Activated CD4-positive, alpha-beta T cell treated with anti-CD3 and anti-CD28 coated beads, Interleukin-2, amount 50 U/mL, for 24 hours (primary cell): Measurements from ENCODE around the gene CDKN2B-AS1.
A peak's percentile ranks its signal among the peaks of the same experiment; 100 is the strongest.

ENCODE experiments used
- DNase-seq, 2 donors: peaks; one replicate each; pipeline ENCODE4 v3.0.0-alpha.2; 2020; ENCODE audit warnings: low read depth in 1 of 2, low spot score in 1 of 2

CDKN2B-AS1 gene

DNA sequence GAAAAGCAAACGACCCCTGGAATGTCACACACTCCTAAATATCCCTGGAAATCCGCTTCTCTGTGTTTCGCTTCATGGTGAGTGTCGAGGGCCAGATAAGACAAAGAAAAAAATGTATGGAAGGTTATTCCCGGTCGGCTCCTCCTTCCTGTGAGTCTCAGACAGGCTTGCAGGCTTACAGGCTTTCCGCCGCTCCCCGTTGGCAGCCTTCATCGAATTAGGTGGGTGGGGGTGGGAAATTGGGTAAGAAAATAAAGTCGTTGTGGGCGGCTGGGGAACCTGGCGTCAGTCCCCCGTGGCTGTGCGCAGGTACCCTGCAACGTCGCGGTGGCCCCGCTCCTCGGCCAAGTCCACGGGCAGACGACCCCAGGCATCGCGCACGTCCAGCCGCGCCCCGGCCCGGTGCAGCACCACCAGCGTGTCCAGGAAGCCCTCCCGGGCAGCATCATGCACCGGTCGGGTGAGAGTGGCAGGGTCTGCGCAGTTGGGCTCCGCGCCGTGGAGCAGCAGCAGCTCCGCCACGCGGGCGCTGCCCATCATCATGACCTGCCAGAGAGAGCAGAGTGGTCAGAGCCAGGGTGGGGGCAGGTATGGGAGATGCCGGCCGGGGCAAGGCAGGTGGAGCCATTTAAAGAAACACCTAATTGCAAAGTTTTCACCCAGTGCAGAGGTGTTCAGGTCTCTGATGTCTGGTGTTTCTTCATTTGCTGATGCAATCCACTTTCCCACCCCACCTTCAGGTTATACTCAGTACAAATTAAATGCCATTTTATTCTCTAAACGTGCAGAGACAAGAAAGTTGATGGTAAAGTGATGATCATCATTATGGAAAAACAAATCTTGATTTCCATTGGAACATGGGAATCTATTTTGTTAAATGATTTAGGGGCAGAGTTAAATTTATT lies 11.4 kb downstream of the CDKN2B-AS1 start:
- no peak for DNase-seq

DNA sequence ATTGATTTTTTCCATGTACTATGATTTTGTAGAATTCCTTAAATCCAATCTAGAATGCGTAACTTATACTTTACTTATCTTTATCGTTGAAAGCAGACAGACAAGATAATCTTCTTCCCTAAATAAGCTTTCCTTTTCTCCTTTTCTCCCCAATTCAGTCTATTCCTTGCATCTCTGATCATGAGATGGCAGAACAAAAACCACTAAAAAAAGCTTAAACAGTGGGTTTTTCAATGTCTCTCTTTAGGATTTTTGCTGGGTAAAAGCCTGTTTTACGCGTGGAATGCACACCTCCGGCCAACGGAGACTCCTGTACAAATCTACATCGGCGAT lies 13.8 kb downstream of the CDKN2B-AS1 start:
- DNase-seq, result no peak

DNA sequence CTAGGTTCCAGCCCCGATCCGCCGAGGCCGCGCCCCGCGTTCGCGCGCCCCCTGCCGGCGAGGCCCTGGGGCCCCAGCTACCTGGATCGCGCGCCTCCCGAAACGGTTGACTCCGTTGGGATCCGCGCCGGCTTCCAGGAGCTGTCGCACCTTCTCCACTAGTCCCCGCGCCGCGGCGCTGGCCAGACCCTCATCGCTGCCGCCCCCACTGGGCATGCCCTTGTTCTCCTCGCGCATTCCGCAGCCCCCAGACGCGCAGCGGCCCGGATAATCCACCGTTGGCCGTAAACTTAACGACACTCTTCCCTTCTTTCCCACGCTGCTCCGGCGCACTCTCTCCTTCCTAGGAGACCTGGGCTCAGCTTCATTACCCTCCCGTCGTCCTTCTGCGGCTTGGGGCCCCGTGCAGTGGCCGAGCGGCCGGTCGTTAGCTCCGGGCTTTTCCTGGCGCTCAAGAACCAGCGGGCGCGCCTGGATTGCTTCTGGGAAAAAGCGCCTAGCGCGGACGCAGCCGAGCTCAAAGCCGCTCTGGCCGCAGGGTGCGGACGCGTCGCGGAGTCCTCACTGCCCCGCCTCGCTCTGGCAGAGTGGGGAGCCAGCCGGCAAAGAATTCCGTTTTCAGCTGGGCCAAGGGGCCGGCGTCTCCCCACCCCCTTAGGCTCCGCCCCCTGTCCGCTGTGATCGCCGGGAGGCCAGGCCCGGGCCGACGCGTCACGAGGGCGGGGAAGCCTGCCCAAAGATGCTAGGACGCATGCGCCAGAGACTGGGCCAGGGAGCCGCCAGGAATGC lies 14.3 kb downstream of the CDKN2B-AS1 start, which contains the start of gene CDKN2B:
TSS of gene CDKN2B (minus strand) at position 589 of the 789 bp plus-strand sequence. CDS start at position 237, 352 bp downstream.
- DNase-seq, result peak; percentile 37 to 45

DNA sequence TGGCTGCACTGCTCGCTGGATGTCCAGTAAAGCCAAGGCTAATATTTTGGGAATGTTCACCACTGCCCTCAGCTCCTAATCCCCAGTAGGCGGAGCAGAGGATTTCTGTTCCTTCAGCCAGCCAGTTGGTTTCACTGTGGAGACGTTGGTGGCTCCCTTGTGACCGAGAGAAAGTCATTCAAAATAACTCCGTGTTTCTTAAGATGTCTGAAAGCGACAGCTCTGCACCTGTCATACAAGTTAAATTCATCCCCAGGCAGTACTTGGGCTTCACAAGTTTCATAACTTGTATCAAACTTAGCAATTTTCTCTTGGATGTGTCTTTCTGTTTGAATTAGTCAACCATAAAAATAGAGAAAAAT lies 14.9 kb downstream of the CDKN2B-AS1 start:
- no peak for DNase-seq

DNA sequence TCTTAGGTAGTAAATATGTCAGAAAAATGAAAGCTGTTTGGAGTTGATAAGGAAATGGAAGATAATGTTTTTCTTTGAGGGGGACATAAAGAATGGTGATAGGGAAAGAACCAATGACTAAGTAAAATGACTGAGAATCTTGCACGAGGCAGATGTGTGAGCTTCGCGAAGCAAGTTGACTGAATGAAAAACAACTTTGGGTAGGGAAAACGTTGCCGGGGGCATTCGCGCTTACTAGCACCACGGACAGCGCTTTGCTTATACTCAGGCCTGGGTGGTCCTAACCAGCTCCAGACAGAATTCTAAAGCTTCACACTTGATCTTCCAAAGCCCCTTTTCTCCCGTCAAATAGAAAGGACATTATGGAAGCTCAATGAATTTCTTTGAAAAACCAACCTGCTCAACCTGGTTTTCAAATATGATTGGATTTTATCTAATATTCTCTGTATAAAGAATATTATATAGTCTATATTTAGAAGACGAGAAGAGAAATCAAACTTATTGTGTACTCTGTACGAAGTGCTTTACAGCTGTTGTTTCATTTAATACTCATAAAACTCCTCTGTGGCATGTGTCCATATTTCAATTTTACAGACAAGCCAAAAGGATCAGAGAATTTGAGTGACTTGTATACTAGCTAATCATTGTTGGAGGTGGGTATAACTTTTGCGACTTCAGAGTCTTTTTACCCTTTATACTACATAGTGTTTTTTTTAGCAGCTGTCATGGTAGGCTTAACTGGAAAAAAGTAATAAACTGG lies 16.5 kb downstream of the CDKN2B-AS1 start:
- DNase-seq, result no peak

DNA sequence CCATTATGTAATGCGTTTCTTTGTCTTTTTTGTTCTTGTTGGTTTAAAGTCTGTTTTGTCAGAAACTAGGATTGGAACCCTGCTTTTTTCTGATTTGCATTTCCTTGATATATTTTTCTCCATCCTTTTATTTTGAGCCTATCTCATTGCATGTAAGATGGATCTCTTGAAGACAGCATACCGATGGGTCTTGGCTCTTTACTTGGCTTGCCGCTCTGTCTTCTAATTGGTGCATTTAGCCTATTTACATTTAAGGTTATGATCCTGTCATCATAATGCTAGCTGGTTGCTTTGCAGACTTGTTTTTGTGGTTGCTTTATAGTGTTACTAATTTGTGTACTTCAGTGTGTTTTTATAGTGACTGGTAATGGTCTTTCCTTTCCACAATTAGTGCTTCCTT lies 27.8 kb downstream of the CDKN2B-AS1 start:
- no peak for DNase-seq

DNA sequence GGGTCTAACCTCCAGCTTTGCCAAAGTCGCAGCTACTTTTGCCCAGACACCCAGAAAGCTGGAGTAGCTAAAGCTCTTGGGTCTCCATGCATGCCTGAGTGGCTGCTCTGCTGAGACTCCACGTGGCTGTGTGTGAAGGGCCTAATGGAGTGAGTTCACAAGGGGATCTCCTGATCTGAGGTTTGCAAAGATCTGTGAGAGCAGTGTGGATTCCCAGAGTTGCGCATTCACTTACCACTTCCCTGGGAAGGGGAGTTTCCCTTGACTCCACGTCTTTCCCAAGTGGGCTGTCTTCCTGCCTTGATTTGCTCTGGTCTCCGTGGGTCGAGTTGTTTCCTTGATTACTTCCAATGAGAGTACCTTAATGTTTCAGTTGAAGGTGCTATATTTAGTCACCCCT lies 32.1 kb downstream of the CDKN2B-AS1 start:
- DNase-seq, result no peak

DNA sequence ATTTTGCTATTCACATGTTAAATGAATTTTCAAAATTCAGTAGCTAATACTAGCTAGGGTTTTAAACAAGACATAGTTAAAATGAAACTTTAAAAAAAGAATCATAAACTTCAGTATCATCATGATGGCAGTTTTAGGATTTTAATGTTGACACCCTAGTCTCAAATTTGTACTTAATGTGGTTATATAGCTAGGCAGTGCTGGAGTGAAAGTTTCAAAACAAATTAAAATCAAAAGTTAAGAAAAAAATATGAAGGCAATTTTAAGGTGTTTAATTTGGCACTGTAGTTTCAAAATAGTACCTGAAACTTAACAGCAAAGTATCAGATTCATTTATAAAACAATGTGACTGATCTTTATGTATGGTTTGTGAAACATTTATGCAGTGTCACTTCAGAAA lies 33.8 kb downstream of the CDKN2B-AS1 start:
- no peak for DNase-seq

DNA sequence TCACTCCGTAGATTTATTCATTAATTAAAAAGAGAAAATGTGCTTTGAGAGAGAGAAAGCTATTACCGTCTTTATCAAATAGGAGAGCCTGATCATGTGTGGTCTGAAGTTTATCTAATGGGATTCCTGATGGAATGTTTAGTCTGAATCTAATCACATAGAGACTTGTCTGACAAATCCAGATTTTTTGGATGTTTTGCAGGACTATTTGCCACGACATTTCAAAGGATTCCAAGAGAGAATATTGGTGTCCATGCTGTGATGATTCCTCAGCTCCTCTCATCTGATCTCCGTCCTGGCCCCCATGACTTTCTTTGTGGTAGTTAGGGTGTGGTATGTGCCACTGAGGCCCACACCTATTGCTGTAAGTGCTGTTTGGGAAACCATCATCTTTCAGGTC lies 34.6 kb downstream of the CDKN2B-AS1 start:
- no peak for DNase-seq

DNA sequence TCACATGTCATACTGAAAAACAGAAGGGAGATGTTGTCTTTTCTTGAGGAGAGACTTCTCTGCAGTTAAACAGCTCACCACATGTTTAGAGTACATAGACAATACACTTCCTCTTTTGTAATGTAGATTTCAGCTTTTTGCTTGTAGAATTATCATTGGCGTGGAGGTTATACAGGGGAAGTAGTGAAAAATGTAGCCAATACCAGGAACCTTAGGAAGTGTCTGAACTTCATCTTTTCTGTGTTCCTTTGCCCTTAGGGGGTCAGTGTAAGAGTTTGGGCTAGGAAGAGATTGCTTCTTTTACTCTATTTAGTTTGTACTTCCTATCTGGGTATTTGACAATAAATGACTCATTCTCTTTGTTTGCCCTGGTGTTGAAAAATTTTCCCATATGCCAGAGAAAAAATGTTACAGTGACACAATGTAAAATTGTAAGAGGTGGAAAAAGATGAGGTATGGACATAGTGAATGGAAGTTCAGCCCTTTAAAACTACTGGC lies 35.6 kb downstream of the CDKN2B-AS1 start:
- no peak for DNase-seq

DNA sequence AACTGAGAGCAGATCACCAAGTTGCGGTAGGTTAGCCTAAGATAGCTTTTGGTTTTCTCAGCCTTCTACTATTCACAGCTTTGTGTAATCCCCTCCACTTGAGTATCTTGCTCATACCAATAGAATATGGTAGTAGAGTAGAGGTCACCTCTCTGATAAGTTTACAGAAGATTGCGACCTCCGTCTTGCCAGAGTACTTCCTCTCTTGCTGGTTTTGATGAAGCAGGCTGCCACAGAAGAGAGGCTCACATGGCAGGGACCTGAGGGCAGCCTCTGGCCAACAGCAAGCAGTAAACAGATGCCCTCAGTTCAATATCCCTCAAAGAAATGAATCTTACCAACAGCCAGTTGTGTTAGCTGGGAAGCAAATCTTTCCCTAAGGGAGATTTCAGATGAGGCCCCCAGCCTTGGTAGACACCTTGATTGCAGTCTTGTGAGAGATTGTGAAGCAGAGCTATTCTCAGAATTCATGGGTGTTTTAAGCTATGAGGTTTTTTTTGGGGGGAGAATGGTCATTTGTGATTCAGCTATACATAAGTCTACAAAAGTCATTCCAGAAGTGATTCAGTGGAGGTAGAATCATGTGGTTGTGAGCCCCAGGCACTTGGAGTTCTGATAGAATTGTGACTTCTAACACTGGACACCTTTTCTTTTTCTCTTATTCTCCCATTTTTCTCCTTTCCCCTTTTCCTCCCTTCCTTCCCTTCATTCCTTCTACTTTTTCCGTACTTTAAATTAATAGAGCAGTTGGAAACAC lies 37.2 kb downstream of the CDKN2B-AS1 start:
- no peak for DNase-seq

DNA sequence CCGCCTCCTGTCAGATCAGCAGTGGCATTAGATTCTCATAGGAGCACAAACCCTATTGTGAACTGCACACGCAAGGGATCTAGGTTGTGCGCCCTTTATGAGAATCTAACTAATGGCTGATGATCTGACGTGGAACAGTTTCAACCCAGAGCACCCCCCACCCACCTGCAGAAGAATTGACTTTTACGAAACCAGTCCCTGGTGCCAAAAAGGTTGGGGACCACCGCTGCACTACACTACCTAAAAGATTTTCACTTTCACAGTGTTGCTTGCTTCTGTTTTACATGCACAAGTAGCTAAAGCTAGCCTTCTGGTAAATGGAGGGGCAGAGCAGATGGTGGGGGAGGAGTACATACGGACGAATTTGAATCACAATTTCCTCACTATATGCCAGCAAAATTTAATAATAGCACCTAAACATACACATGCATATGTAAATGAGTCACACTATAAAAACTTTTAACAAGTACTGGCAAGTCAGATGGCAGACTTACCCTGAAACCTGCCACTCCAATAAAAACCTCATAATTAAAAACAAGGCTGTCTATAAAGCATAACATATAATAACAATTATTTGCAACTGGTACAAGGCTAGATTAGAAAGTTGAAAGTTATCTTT lies 38.5 kb downstream of the CDKN2B-AS1 start:
- DNase-seq, result no peak

DNA sequence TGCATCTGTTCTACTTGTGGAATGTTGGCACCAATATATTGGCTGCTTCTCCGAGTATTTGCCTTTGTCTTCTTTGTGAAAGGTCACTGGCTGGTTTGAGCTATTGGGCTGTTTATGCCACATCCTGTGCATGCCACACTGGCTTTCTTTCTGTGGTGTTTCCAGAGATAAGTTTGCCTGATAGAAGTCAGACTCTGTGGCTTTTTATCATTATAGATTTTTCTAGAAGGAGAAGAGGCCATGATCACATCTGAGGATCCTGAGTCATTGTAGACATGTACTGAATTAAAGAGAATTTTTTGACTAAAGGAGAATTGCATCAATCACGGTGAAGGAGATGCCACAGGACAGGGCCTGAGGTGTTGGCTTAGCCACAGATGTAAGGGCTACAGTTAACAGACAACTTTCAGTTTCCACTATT lies 41.0 kb downstream of the CDKN2B-AS1 start:
- no peak for DNase-seq

DNA sequence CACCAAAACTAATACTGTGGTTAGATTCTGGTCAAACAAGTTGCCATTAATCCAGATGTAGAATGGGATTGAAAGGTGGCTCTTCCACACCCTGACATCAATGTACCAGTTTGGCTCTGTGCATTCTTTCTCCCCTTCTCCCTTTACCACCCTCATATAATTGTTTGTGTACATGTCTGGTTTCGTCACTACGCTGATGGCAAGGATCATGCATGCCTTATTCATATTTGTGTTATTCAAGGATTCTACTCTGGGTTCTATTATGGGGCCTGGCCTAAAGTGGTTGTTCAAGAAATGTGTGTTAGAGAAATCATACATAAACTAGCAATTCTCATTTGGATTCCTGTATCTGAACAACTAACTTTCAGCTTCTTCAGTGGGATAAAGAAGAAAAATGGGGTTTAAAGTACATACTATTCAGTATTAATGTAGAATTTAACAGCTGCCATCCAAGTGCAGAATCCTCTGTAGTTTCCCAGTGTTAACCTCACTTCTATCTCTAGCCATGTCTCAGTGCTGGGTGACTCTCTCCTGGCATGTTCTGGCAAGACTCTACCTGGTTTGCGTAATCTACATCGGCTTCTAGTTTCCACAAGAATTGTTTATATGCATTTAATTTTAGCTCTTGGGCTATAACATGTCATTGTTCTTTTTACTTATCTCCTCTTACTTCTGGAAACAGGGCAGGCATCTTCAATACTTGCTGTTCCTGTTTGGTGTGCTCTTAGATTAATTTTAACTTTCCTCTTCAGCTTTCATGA lies 42.5 kb downstream of the CDKN2B-AS1 start:
- DNase-seq, result no peak

DNA sequence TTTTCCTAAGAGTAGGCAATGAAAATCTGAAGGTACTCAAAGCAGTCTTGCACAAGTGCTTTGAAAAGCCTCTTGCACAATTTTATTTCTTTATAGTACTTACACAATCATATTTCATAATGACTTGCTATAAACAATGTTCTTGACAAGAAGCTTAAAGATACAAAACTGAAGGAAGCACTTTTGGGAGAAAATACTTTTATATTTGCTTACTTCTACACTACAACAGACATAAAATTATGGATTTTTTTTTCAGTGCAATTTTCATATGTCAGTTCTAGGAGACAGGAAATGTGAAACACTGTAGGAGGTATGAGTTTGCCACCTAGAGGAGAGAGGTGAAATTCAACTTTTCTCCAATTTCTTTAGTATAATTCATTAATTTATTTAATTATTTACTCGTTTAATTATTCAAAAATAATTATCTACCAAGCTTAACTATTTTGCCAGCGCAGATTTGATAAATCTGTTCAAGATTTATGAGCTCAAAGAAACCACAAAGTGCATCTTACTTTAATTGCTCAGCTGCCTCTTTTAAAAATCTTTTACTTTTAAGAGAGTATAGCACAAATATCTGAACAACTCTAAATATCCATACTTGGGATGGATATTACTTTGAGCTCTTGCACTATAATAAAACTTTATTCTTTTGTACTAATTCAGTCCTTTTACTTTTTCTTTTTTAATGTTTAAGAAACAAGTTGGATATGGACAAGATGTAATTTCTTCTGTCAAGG lies 43.5 kb downstream of the CDKN2B-AS1 start:
- DNase-seq, result no peak

DNA sequence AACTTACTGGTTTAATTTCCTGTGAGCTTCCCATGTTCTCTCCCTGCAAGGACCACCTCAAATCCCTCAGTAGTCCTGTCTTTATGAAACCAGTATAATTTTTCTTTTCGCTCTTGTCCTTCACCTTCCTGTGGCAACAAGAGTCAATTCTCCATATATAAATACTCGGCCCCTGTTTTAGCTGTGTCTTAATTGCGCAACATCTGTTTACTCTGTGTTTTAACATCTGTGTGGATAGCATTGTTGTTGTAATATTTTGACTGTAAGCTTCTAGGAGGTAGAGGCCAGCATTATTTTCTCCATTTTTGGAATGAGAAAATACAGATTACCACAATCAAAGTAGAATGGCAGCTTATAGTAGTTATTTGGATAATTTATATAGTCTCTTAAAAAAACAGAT lies 44.7 kb downstream of the CDKN2B-AS1 start:
- DNase-seq, result no peak

DNA sequence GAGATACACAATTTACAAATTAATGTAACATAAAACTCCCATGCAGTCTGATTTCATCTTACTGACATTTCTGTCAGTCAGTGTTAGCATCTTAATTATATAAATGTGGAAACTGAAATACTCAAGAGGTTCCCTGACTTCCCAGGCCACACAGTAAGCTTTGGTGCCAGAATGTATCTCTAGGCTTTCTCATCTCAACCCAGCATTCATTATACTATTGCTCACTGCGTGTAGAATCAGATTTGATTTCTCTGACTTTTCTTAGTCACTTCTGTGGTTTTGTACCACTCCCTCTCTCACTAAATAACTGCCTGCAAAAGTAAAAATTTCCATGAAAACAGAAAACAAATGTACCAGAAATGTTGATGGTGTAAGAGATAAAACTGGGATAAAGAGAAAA lies 46.2 kb downstream of the CDKN2B-AS1 start:
- DNase-seq, result no peak

DNA sequence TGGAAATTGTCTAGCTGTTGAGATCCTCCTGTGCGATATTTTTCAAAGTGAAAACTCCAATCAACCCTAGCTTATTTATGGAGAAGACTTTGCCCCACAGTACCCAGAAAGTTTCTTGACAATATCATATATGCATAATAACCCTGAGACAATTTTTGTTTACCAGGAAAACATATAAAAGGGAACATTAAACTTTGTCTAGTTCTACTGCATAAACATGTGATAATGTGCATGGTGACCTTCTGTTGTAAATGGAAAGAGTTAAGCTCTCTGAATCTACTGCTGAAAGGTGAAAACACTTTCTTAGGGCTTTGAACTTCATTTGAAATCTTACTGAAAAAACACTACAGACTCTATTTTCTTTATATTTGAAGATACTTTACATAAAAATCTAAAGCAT lies 46.8 kb downstream of the CDKN2B-AS1 start:
- DNase-seq, result no peak

DNA sequence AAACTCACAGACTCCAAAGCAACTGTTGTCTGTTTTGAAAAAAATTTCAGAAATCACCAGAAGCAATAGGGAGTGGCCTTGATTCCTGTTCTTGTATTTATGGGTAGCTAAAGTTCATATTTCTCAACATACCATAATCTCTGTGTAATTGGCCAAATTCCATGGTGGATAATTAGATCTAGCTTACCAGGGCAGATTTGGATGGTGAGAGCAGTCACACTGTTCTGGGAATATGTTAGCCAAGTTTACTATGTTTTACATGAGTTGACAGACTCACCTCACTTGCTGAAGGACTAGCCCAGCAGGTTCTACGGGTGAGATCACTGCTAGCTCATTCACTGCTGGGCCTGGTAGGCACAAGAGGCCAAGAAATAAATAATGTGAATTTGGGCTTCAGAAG lies 47.2 kb downstream of the CDKN2B-AS1 start:
- no peak for DNase-seq
